Activated CD8-positive, alpha-beta memory T cell treated with anti-CD3 and anti-CD28 coated beads for 4 hours (primary cell): Measurements from ENCODE around the gene CD160.
"Not testable (repeated sequence)": the region's sequence is repeated elsewhere in the genome, so short reads cannot be mapped to it uniquely, and the experiment has no call there.

Experiments
- DNase-seq, 2 donors: peaks; one replicate each; pipeline ENCODE4 v3.0.0-alpha.2; 2020; ENCODE audit warnings: low read depth in 2 of 2

CD160 gene

GRCh38 chr1:145759721-145760120 is 40.4 kb downstream of the CD160 start:
- DNase-seq, result no peak

GRCh38 chr1:145760395-145760949 is 41.2 kb downstream of the CD160 start:
- DNase-seq, result not testable (repeated sequence)

GRCh38 chr1:145761498-145761897 is 42.2 kb downstream of the CD160 start:
- not testable (repeated sequence) for DNase-seq

DNA sequence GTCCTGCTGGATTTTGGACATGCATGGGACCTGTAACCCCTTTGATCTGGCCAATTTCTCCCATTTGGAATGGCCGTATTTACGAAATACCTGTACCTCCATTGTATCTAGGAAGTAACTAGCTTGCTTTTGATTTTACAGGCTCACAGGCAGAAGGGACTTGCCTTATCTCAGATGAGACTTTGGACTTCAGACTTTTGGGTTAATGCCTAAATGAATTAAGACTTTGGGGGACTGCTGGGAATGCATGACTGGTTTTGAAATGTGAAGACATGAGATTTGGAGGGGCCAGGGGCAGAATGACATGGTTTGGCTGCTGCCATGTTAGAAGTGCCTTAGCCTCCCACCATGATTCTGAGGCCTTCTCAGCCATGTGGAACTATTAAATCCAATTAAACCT is 42.7 kb downstream of the CD160 start:
- not testable (repeated sequence) for DNase-seq

DNA sequence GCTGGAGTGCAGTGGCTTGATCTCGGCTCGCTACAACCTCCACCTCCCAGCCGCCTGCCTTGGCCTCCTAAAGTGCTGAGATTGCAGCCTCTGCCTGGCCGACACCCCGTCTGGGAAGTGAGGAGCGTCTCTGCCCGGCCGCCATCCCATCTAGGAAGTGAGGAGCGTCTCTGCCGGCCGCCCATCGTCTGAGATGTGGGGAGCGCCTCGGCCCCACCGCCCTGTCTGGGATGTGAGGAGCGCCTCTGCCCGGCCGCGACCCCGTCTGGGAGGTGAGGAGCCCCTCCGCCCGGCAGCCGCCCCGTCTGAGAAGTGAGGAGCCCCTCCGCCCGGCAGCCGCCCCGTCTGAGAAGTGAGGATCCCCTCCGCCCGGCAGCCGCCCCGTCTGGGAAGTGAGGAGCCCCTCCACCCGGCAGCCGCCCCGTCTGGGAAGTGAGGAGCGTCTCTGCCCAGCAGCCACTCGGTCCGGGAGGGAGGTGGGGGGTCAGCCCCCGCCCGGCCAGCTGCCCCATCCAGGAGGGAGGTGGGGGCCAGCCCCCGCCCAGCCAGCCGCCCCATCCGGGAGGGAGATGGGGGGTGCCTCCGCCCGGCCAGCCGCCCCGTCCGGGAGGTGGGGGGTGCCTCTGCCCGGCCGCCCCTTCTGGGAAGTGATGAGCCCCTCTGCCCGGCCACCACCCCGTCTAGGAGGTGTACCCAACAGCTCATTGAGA is 45.1 kb downstream of the CD160 start:
- DNase-seq, result not testable (repeated sequence)

GRCh38 chr1:145765127-145765526 is 45.8 kb downstream of the CD160 start:
- DNase-seq, result not testable (repeated sequence)

GRCh38 chr1:145765585-145766360 is 46.5 kb downstream of the CD160 start:
- not testable (repeated sequence) for DNase-seq

GRCh38 chr1:145766926-145767325 is 47.6 kb downstream of the CD160 start:
- DNase-seq, result not testable (repeated sequence)

- not testable (repeated sequence) for DNase-seq
Observed at GRCh38 chr1:145768004-145768403, 48.7 kb downstream of the CD160 start.

- no peak for DNase-seq
Observed at GRCh38 chr1:145771056-145771455, 51.8 kb downstream of the CD160 start.

DNA sequence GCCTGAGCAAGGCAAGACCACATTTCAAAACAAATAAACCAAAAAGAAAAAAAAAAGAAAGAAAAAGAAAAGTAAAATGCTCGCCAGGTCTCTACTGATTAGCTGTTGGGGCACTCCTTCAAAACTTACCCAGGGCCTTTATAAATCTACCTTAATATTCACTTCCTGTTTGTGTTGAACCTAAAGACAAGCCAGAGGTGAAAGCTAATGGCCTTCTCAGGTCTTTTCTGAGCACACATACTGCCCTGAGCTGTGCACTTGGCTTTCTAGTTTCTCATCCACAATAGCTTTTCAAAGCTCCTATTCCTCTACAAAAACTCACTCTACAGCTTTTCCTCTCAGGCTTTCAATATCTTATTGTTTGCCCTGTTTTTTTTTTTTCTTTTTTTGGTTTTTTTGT is 54.1 kb downstream of the CD160 start:
- no peak for DNase-seq

DNA sequence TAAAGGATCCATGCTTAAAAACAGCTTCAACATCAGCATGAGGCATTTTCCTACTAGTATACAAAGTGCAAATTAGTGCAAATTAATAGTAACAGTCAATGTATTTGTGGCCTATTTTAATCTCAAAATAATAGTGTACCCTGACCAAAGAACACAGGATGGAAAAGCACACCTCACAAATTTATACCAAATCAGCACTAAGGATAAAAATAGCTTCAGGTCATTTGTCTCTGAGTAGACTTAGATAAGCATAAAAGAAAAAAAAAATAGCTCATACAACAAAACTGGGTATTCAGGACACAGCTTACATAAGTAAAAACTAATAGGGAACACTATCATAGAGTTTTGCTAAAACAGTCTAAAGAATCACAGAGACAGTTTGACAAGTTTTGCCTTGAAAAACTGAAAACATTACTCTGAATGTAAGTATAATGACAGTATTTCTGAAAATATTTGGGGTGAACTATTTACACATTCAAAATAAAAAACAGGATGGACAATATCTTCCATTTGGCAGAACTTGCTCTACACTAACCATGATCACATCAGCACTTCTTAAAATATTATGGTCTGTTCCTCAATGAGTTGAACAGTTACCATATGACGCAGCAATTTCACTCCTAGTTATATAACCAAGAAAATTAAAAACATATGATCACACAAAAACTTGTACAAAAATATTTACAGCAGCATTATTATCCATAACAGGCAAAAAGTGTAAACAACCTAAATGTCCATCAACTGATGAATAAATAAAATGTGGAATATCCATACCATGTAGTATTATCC is 58.3 kb downstream of the CD160 start:
- no peak for DNase-seq

- no peak for DNase-seq
Observed at GRCh38 chr1:145778146-145778540, 58.8 kb downstream of the CD160 start.

DNA sequence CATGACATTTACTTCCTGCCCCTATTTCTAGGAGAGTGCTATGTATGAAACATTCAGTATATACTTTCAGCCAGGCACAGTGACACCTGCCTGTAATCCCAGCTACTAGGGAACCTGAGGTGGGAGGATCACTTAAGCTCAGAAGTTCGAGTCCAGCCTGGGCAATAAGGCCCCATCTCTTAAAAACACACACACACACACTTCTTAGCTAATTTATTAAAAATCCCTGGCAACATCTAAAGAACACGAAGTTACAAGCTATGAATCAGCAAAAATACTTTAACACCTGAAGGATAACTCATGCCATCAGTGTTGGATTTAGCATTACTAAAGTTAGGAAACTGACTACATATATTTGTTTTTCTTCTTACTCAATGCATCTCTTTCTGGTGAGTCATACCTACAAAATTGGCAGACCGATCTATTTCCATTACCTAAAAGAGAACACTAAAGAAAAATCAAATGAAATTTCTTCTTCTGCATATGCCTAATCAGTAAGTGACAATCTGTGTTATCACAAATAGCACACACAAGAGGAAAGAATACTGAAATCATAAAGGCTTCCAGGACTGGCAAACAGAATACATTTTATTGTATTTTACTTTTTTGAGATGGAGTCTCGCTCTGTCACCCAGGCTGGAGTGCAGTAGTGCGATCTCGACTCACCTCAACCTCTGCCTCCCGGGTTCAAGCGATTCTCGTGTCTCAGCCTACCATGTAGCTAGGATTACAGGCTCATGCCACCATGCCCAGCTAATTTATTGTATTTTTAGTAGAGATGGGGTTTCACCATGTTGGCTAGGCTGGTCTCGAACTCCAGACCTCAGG is 63.2 kb downstream of the CD160 start:
- no peak for DNase-seq

DNA sequence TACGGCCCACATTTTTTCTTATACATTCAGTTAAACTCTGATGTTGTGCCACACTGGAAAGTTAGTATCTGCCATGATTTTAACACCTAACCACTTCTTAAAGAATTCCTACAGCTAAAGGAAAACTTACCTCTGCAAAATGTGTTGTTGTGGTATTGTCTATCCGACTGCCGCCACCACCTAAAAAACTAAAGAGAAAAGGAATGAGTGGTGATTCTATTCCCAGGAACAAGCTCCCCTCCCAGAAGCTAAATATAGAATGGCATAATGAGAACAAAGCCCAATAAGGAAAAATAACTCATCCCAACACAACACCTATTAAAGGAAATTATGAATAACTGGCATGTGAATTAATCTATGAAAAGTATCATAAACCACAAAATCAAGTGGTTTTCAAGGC is 65.1 kb downstream of the CD160 start:
- DNase-seq, result no peak

GRCh38 chr1:145785547-145785946 is 66.2 kb downstream of the CD160 start:
- no peak for DNase-seq

GRCh38 chr1:145786271-145786670 is 67.0 kb downstream of the CD160 start:
- no peak for DNase-seq

- DNase-seq, result no peak
Observed at GRCh38 chr1:145788580-145788979, 69.3 kb downstream of the CD160 start.
